Upper lobe of right lung (tissue), 1 donor: ENCODE measurements around the gene FDX1. TPM values are rescaled to one million over a fixed set of nuclear protein-coding genes. Genes with fewer than 3 reads are reported as not detected.
A peak's percentile ranks its signal among the peaks of the same experiment; 100 is the strongest.

Experiments used
- ATAC-seq: fragments of 200-7000 bp; cut with Tn5 transposase; one replicate; pipeline ENCODE4 v1.9.1; 2020; ENCODE audit warnings: mild to moderate bottlenecking, moderate library complexity
- DNase-seq: peaks from one replicate; pipeline ENCODE4 v3.0.0-alpha.2; 2020
- H3K27ac ChIP-seq: fragments of 200-600 bp; one replicate; pipeline ENCODE4 v1.8.0; 2022
- H3K27me3 ChIP-seq: fragments of 200-600 bp; one replicate; pipeline ENCODE4 v1.8.0; 2022; ENCODE audit warnings: mild to moderate bottlenecking
- H3K36me3 ChIP-seq: fragments of 200-600 bp; one replicate; pipeline ENCODE4 v1.8.0; 2022
- H3K4me1 ChIP-seq: fragments of 200-600 bp; one replicate; pipeline ENCODE4 v1.8.0; 2022
- H3K4me3 ChIP-seq: fragments of 200-600 bp; one replicate; pipeline ENCODE4 v1.8.0; 2022; ENCODE audit warnings: mild to moderate bottlenecking
- H3K9me3 ChIP-seq: fragments of 200-600 bp; one replicate; pipeline ENCODE4 v1.8.0; 2022
- intact Hi-C: fragments of 100-400 bp; cut with DNase I; formaldehyde crosslinking; loops from one replicate; pipeline ENCODE4 v1.11.0; 2022
- total RNA-seq: library from RNA; stranded (reverse); fragmentation: NEBNext Ultra II Directional; extraction: Animal tissue kit (Norgen Biotek cat#: 25700); gene quantifications from one replicate; pipeline ENCODE4 v1.2.1, GENCODE V29; 2021
- TF ChIP-seq, protein P1 (sequence below): fragments of 200-600 bp; IDR thresholded peaks from one replicate; pipeline ENCODE4 v1.8.0; 2022; ENCODE audit warnings: antibody characterized with exemption
- donor health status: DM: no; HTN: yes; CAD: no; lungs with severe emphysema.

FDX1 gene
- total RNA-seq, 1 donor from 2014 or later: 21.6 TPM

DNA sequence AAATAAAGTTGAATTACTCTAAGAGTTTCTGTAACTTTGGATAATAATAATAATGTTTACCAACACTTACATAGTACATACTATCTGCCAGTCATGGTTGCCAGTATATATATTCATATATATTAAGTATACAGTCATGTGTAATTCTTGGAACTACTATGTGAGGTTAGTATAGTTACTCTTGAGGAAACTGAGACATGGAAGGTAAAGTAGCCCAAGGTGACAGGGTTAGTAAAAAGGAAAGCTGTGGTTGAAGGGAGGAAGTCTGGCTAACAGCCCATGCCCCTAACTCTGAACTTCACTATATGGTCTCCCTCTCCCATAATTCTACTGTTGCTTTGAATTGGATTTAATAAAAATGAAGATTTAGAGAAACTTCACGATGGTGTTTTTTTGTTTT is 24.9 kb downstream of the FDX1 start:
- intact Hi-C loops: no loop called here
- H3K4me1 ChIP-seq: no peaks in the 10 kb centered on the region
- H3K27ac ChIP-seq: no peak overlapping the region
- no peak for ATAC-seq
- H3K9me3 ChIP-seq: no peaks in the 10 kb centered on the region
- DNase-seq: no peak
- peaks cover 23% of the 10 kb centered on the region for H3K36me3 ChIP-seq
- H3K4me3 ChIP-seq: no peak overlapping the region
- TF ChIP-seq, protein P1, sequence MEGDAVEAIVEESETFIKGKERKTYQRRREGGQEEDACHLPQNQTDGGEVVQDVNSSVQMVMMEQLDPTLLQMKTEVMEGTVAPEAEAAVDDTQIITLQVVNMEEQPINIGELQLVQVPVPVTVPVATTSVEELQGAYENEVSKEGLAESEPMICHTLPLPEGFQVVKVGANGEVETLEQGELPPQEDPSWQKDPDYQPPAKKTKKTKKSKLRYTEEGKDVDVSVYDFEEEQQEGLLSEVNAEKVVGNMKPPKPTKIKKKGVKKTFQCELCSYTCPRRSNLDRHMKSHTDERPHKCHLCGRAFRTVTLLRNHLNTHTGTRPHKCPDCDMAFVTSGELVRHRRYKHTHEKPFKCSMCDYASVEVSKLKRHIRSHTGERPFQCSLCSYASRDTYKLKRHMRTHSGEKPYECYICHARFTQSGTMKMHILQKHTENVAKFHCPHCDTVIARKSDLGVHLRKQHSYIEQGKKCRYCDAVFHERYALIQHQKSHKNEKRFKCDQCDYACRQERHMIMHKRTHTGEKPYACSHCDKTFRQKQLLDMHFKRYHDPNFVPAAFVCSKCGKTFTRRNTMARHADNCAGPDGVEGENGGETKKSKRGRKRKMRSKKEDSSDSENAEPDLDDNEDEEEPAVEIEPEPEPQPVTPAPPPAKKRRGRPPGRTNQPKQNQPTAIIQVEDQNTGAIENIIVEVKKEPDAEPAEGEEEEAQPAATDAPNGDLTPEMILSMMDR: no peak
- H3K27me3 ChIP-seq: no peaks in the 10 kb centered on the region

DNA sequence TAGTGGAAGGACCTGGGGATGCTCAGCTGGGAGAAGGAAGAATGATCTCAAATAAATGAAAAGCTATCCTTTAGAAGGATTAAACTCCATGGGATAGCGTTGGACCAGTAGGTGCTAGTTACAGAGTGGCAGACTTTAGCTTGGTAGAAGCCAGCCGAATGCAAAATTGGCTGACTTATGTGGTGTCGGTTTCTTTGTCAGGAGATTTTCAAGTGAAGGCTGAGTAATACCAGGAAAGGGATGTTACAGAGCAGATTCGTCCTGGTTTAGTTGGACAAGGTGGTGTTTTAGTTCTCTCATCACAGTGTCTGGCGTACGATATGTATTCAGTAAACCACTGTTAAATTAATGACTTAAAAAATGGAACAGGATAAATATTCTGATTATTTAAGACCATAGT is 26.0 kb downstream of the FDX1 start:
- no peak for DNase-seq

DNA sequence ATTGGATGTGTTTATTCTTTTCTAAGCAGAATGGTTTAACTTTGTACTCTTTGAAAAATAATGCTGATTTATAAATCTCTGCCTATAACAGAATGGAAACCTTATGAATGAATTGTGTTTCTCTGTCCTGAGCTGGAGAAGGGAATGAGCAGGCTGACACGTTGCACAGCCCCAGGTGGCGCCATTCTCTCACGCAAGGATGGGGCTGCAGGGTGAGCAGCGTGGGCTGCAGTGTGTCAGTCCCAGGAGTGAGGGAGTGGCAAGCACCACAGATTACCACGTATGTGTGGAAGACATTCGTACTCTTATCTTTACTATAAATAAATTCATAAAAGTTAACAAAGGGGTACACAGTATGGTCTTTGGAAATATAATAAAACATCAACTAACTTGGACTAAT is 33.4 kb downstream of the FDX1 start:
- ATAC-seq: peak; percentile 87
- Histone ChIP-seq H3K36me3 (peaks cover 39% of the 10 kb centered on the region), H3K9me3 (no peaks in the 10 kb centered on the region), H3K27me3 (no peaks in the 10 kb centered on the region), H3K4me3 (no peak overlapping the region), H3K4me1 (no peaks in the 10 kb centered on the region), H3K27ac (no peak overlapping the region)
- peak; percentile 72 for DNase-seq
- TF ChIP-seq, protein P1: peak; percentile 60
- intact Hi-C loops: no loop called here

More for the DNA sequence above, 26.0 kb downstream of the FDX1 start:
- TF ChIP-seq, protein P1: no peak
- Histone ChIP-seq H3K27me3 (no peaks in the 10 kb centered on the region), H3K36me3 (peaks cover 35% of the 10 kb centered on the region), H3K4me3 (no peak overlapping the region), H3K9me3 (no peaks in the 10 kb centered on the region), H3K4me1 (no peaks in the 10 kb centered on the region), H3K27ac (no peak overlapping the region)
- no peak for ATAC-seq
- intact Hi-C loops: no loop called here

DNA sequence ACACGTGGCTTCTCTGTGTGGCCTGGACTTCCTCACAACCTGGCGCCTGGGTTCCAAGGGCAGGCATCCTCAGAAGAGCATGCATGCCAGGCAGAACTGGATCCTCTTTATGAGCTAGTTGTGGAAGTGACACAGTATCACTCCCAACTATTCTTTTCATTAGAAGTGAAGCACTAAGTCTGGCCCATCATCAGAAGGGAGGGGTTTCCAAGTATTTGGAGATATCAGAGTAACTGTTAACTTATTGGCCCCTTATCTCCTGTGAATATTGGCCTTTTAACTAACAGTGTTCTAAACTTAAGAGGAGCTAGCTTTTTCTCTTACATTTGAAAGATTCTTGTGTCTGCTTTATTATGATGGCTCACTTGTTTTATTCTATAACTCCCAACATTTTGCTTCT is 35.5 kb downstream of the FDX1 start:
- Histone ChIP-seq H3K9me3 (no peaks in the 10 kb centered on the region), H3K27me3 (no peaks in the 10 kb centered on the region), H3K36me3 (peaks cover 20% of the 10 kb centered on the region), H3K27ac (no peak overlapping the region), H3K4me3 (no peak overlapping the region), H3K4me1 (peaks cover 3% of the 10 kb centered on the region)
- intact Hi-C loops: no loop called here
- DNase-seq (no peak), ATAC-seq (no peak)
- TF ChIP-seq, protein P1: no peak

DNA sequence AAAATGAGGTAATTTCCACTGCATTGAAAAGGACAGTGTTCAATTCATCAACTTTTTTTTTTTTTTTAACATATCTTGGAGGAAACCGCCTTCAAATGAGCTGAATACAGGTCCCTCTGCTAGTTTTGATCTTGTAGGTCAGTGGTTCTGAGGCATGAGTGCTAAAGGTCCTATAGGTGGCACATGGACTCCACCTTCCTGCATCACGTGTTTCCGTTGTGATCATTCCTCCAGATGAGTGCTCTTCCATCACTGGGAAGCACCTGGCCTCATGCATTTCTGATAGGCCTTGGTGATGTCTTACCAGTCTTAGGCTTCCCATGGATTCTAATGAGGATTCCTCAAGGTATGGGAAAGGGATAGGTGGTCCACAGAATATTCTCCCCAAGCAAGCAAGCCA is 37.8 kb downstream of the FDX1 start:
- Histone ChIP-seq H3K9me3 (no peaks in the 10 kb centered on the region), H3K27me3 (no peaks in the 10 kb centered on the region), H3K4me3 (no peak overlapping the region), H3K27ac (no peak overlapping the region), H3K36me3 (peaks cover 12% of the 10 kb centered on the region), H3K4me1 (peaks cover 8% of the 10 kb centered on the region)
- DNase-seq (no peak), ATAC-seq (no peak)
- intact Hi-C loops: no loop called here
- TF ChIP-seq, protein P1: no peak

DNA sequence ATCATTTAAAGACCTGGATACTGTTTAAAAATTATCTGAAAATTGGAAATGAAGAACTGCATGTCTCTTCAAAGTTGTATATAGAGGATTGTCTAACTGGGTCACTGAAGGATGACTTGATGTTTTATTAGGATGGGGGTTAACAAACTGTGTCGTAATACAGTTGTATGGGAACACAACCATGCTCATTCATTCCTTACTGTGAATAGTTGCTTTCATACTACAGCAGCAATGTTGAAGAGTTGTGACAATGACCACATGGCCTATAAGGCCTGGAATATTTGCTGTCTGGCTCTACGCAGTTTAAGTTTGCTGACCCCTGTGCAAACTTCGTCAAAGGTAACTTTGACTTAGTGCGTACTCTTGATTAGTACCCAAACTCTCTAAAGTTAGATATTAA is 38.4 kb downstream of the FDX1 start:
- Histone ChIP-seq H3K27me3 (no peaks in the 10 kb centered on the region), H3K9me3 (no peaks in the 10 kb centered on the region), H3K4me1 (peaks cover 8% of the 10 kb centered on the region), H3K36me3 (peaks cover 12% of the 10 kb centered on the region), H3K4me3 (no peak overlapping the region), H3K27ac (no peak overlapping the region)
- TF ChIP-seq, protein P1: no peak
- no peak for ATAC-seq
- intact Hi-C loops: no loop called here
- no peak for DNase-seq
